ENCODE data around the gene APOE.
"Not testable (repeated sequence)": the region's sequence is repeated elsewhere in the genome, so short reads cannot be mapped to it uniquely, and the experiment has no call there.

APOE gene

GRCh38 chr19:44912854-44913253, 7.3 kb downstream of the APOE start:
- FAIRE-seq: no peak

- not testable (repeated sequence) for FAIRE-seq
These were observed 8.2 kb downstream of the APOE start for GRCh38 chr19:44913512-44914432.

- not testable (repeated sequence) for FAIRE-seq
These were observed 9.0 kb downstream of the APOE start, which contains the start of gene APOC1 for GRCh38 chr19:44914433-44915206. TSS of gene APOC1 (plus strand) at chr19:44914608. CDS start at chr19:44914892, 284 bp downstream.

- no peak for FAIRE-seq
These were observed 18.7 kb downstream of the APOE start for GRCh38 chr19:44924243-44924725.

- no peak for FAIRE-seq
These were observed 19.7 kb downstream of the APOE start for GRCh38 chr19:44925114-44925891.

GRCh38 chr19:44926245-44927077, 20.9 kb downstream of the APOE start:
- not testable (repeated sequence) for FAIRE-seq

- no peak for FAIRE-seq
These were observed 22.1 kb downstream of the APOE start for GRCh38 chr19:44927746-44928145.

GRCh38 chr19:44930088-44930487, 24.5 kb downstream of the APOE start:
- no peak for FAIRE-seq

GRCh38 chr19:44931541-44931940, 25.9 kb downstream of the APOE start:
- no peak for FAIRE-seq

- FAIRE-seq: no peak
These were observed 34.1 kb downstream of the APOE start for GRCh38 chr19:44939668-44940067.

- no peak for FAIRE-seq
These were observed 36.5 kb downstream of the APOE start, which contains the start of gene APOC4 for GRCh38 chr19:44942067-44942571. TSS of gene APOC4 (plus strand) at chr19:44942237. CDS start at chr19:44942278, 41 bp downstream.

- FAIRE-seq: no peak
These were observed 38.2 kb downstream of the APOE start for GRCh38 chr19:44943801-44944249.

- no peak for FAIRE-seq
These were observed 41.5 kb downstream of the APOE start for GRCh38 chr19:44947041-44947581.

GRCh38 chr19:44948237-44948636, 42.6 kb downstream of the APOE start:
- FAIRE-seq: no peak

GRCh38 chr19:44948763-44949374, 43.3 kb downstream of the APOE start:
- no peak for FAIRE-seq

- no peak for FAIRE-seq
These were observed 44.0 kb downstream of the APOE start for GRCh38 chr19:44949550-44949949.

- FAIRE-seq: no peak
These were observed 45.9 kb downstream of the APOE start for GRCh38 chr19:44951179-44952159.

GRCh38 chr19:44954278-44954648, 48.7 kb downstream of the APOE start:
- no peak for FAIRE-seq
